Inflammatory macrophage treated with lipopolysaccharide for 1 hour (primary cell): ENCODE measurements around the gene AK2.
A peak's percentile ranks its signal among the peaks of the same experiment; 100 is the strongest.
"Not testable (repeated sequence)": the region's sequence is repeated elsewhere in the genome, so short reads cannot be mapped to it uniquely, and the experiment has no call there.

Source experiments
- DNase-seq, 2 donors: peaks; one replicate each; pipeline ENCODE4 v3.0.0-alpha.2; 2020 to 2022

AK2 gene

DNA sequence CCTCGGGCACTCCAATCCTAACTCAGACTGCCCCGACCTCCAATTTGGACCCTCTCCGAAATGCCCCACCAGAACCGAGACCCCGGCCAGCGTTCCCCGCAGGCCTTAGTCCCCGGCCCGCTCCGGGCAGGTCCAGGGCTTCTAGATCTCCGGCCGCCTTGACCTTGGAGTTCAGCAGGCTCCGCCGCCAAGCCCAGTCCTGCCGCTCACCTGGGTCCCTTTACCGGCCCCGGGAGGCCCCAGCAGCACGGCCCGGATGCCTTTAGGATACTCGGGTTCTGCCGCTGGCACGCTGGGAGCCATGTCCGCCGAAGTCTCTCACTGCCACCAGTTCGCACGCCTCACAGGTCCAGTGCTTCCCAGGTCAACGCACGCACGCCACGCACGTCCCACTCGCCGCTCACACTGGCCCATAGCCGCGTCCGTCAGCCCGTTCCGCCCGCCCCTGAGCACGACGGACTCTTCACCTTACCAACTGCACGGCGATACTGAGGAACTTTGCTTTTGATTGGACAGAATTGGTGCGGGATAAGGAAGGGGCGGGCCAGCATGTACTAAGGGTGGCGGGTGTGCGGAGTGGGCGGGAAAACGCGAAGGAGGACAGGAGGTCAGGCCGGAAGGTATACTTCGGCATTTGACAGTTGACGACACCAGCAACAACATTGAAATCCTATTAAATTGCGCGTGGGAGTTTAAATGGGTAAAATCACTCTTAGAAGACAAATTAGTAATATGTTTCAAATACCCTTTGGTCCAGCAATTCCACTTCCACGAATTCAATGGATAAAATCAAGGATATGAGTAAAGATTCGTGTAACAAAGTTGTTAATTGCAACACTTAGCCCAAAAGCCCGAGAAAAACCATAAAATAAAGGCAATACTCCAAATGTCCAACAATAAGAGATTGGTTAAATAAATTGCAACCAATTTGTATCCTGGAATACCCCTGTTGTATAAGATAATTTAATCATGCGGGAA is at the start of gene AK2:
Gene AK2, minus strand, starts transcription at position 358 of the 978 bp plus-strand sequence. Its CDS starts 55 bp downstream, at position 303.
- DNase-seq: peak; percentile 93 to 96

- peak; percentile 55 to 85 for DNase-seq
These were observed 49.7 kb upstream of the AK2 start for GRCh38 chr1:33086384-33086850.

DNA sequence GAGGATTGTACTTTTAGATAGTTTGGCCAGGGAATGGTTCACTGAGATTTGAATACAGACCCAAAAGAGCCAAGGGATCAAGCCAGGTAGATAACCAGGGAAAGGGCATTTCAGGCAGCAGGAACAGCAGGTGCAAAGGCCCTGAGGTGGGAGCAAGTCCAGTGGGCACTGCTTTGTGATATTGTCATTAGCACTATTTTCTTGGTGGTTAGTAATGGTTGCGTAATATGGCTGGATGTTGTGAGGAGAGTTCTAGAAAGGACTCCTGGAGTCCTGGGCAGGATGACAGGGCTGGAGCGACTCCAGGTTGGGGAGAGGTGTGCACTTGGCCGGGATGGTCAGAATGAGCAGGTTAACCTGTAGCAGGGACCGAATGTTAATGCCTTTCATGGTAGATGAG is 48.6 kb upstream of the AK2 start:
- no peak for DNase-seq

DNA sequence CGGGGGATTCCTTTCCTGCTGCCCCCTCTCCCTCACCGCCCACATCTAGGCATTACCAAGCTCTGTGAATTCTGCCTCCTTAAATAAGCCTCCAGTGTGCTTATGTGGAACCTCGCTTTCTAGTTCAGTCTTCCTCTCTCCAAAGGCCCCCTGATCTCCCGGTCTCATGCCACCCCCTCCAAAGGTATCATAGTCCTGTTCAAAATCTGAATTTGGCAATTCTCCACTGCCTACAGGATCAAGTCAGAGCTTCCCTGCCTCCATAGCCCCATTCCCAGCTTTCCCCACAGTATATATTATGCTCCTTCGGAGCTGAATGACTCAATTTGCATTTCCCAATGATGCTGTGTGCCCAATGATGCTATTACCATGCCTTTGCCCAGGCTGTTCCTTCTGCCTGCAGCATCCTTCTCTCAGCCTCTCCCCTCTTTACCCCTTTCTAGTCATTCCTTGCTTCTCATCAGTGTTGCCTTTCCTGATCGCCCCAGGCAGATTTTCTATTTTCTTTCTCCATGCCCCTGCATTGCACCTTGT is 46.0 kb upstream of the AK2 start:
- DNase-seq: no peak

- peak in 1 of 2 donors; percentile 34 for DNase-seq
These were observed 45.0 kb upstream of the AK2 start for GRCh38 chr1:33081554-33082305.

- DNase-seq: peak; percentile 88 to 99
These were observed 44.3 kb upstream of the AK2 start, which contains the start of gene AZIN2 for GRCh38 chr1:33080885-33081553. AZIN2 (plus strand) TSS chr1:33081153; CDS start chr1:33082250, 1,097 bp downstream.

GRCh38 chr1:33080373-33080772 is 43.7 kb upstream of the AK2 start:
- DNase-seq: no peak

GRCh38 chr1:33078030-33078591 is 41.4 kb upstream of the AK2 start:
- DNase-seq: no peak

DNA sequence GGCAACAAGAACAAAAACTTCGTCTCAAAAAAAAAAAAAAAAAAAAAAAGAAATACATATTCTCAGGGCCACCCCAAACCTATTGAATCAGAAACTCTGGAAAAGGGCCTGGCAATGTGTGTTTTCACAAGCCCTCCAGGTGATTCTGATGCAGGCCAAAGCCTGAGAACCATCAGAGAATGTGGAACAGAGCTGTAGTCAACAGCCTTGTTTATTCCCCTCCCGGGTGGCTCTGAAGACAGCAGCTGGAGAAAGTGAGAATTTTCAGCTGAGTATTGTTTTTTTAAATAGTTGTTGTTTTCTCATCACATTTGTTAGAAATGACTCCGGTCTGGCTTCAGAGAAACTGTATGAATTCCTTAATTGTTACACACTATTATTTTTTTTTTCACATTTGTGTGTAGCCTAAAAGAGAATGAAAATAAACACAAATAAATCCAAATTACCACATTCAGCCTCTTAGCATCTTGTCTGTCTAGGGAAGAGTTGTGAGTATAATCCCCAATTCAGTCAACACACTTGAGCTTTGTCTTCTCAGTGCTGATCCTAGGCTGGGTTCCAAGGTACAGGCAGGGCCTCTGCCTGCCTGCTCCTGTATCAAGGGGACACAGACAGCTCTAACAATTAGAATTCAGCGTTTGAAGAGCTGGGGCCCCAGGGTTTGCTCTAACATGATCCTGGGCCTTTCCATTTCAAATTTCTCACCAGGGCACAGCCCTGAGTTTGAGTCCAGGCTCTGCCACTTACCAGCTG is 37.7 kb upstream of the AK2 start:
- DNase-seq: no peak

DNA sequence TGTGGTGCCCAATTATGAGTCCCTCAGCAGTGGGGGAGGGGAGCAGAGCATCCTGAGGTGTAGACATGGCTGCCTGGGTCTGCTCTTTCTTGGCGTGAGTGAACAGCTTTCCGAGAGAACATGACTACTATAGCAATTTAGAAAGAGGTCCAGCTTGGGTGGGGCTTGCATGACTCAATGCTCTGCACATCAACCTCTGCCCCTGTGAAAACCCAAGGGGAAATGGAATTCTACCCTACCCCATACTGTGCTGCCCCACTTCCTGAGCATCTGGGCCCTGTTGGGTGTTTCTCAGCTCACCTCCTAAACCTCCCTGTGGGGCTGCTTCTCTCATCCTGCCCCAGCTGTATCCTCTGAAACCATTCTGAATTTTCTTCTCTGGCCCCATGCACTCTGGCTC is 36.0 kb upstream of the AK2 start:
- no peak for DNase-seq

DNA sequence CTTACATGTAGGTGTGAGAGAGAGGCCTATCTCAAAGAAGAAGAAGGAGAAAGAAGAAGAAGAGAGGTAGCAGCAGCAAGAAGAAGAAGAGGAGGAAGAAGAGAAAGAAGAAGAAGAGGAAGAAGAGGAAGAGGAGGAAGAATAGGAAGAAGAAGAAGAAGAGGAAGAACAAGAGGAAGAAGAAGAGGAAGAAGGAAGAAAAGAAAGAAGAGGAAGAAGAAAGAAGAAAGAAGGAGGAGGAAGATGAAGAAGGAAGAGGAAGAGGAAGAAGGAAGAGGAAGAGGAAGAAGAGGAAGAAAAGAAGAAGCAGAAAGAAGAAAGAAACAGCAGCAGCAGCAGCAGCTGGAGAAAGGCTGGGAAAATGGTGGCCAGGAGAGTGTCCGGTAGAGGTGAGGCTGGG is 33.9 kb upstream of the AK2 start:
- no peak for DNase-seq

GRCh38 chr1:33068108-33068507 is 31.4 kb upstream of the AK2 start:
- not testable (repeated sequence) for DNase-seq

GRCh38 chr1:33066477-33066876 is 29.8 kb upstream of the AK2 start:
- not testable (repeated sequence) for DNase-seq

- no peak for DNase-seq
These were observed 28.6 kb upstream of the AK2 start for GRCh38 chr1:33065301-33065700.

- not testable (repeated sequence) for DNase-seq
These were observed 27.6 kb upstream of the AK2 start for GRCh38 chr1:33064284-33064683.

GRCh38 chr1:33061834-33062233 is 25.2 kb upstream of the AK2 start:
- DNase-seq: peak; percentile 47 to 55

- peak; percentile 71 to 92 for DNase-seq
These were observed 23.9 kb upstream of the AK2 start for GRCh38 chr1:33060579-33061083.

DNA sequence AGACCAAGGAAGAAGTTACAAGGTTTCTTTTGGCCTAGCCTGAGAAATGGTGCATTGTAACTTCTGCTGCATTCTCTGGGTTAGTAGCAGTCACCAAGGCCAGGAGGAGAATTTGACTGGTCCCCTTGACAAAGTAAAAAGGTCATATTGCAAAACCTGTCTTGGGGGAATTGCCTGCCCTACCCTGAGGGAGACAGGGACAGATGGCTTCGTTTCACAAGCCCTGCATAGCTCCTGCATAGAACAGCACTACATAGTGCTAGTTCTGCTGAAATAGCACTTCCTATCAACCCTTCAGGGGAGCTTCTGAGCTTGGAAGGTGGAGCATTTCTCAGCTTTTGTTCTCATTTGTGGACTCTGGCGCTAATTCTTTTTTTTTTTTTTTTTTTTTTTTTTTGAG is 20.4 kb upstream of the AK2 start:
- no peak for DNase-seq

- DNase-seq: no peak
These were observed 19.7 kb upstream of the AK2 start for GRCh38 chr1:33056426-33056825.

GRCh38 chr1:33055210-33056008 is 18.7 kb upstream of the AK2 start:
- DNase-seq: peak; percentile 72 to 83
